Left kidney (tissue), 2 donors: ENCODE results near the gene LRCH4. TPM values are rescaled to one million over a fixed set of nuclear protein-coding genes. Genes with fewer than 3 reads are reported as not detected.
"Not testable (repeated sequence)": the region's sequence is repeated elsewhere in the genome, so short reads cannot be mapped to it uniquely, and the experiment has no call there.

ENCODE experiments used
- DNase-seq: peaks from one replicate; pipeline ENCODE4 v3.0.0-alpha.2; 2013
- polyA plus RNA-seq: library from polyadenylated mRNA; unstranded; fragments of 120-200 nt; gene quantifications from one replicate; pipeline ENCODE4 v1.2.1, GENCODE V29; 2013; ENCODE audit not compliant: insufficient read length

Gene LRCH4
- polyA plus RNA-seq, 1 donor: 37.7 TPM

- DNase-seq: no peak
Measured at GRCh38 chr7:100568176-100568895, 17.6 kb downstream of the LRCH4 start.

- DNase-seq: no peak
Measured at GRCh38 chr7:100567751-100568175, 18.2 kb downstream of the LRCH4 start.

- DNase-seq: no peak
Measured at GRCh38 chr7:100567031-100567730, 18.7 kb downstream of the LRCH4 start.

GRCh38 chr7:100566018-100566531 is 19.9 kb downstream of the LRCH4 start:
- DNase-seq: no peak

GRCh38 chr7:100565133-100565571 is 20.8 kb downstream of the LRCH4 start:
- DNase-seq: no peak

- not testable (repeated sequence) for DNase-seq
Measured at GRCh38 chr7:100564405-100564804, 21.5 kb downstream of the LRCH4 start.

GRCh38 chr7:100563809-100564400 is 22.0 kb downstream of the LRCH4 start:
- DNase-seq: no peak

- DNase-seq: no peak
Measured at GRCh38 chr7:100563100-100563564, 22.8 kb downstream of the LRCH4 start.

GRCh38 chr7:100562195-100563099 is 23.5 kb downstream of the LRCH4 start:
- DNase-seq: no peak

GRCh38 chr7:100561491-100562194 is 24.3 kb downstream of the LRCH4 start:
- DNase-seq: no peak

- no peak for DNase-seq
Measured at GRCh38 chr7:100559127-100559526, 26.8 kb downstream of the LRCH4 start.

GRCh38 chr7:100556541-100556940 is 29.4 kb downstream of the LRCH4 start:
- DNase-seq: no peak

GRCh38 chr7:100555701-100556100 is 30.2 kb downstream of the LRCH4 start:
- no peak for DNase-seq

GRCh38 chr7:100553032-100553431 is 32.9 kb downstream of the LRCH4 start:
- DNase-seq: no peak

- DNase-seq: no peak
Measured at GRCh38 chr7:100552532-100552931, 33.4 kb downstream of the LRCH4 start.

- DNase-seq: not testable (repeated sequence)
Measured at GRCh38 chr7:100548446-100548845, 37.5 kb downstream of the LRCH4 start.

- DNase-seq: no peak
Measured at GRCh38 chr7:100547872-100548271, 38.1 kb downstream of the LRCH4 start.

- DNase-seq: no peak
Measured at GRCh38 chr7:100546926-100547800, 38.8 kb downstream of the LRCH4 start.

- no peak for DNase-seq
Measured at GRCh38 chr7:100546129-100546925, 39.6 kb downstream of the LRCH4 start.
